GM15510 (cell line): ENCODE data around the gene RASL11B.
A peak's percentile ranks its signal among the peaks of the same experiment; 100 is the strongest.

Experiments used
- POLR2A ChIP-seq: IDR thresholded peaks from 3 replicates; pipeline ENCODE4 v1.6.1; 2011; ENCODE audit warnings: borderline replicate concordance; ENCODE audit not compliant: insufficient read length; ENCODE audit errors: extremely low read depth

RASL11B gene

GRCh38 chr4:52861879-52862616 lies at the start of gene RASL11B:
Gene RASL11B (plus strand): TSS chr4:52862317. CDS start chr4:52862508, 191 bp downstream.
- TF ChIP-seq POLR2A, result peak; percentile 34

- TF ChIP-seq POLR2A, result no peak
These were observed 48.6 kb upstream of the RASL11B start for GRCh38 chr4:52813546-52813945.

DNA sequence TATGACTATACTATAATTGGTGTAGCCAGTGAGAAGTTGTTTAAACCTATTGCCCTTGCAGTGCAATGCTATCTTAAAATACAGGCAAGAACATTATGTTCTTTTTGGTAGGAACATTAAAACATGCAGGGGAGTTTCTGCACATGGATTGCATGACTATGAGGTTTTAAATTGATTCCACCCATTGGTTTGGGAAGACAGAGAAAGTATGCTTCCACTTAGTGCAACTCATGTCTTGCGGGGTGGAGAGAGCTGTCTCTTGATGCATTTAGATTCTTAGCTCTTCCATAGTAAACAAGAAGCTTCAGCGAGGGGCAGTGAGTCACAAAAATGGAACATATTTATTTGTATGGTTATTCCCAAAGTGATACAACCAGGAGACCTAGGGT lies 39.5 kb upstream of the RASL11B start:
- TF ChIP-seq POLR2A, result no peak

DNA sequence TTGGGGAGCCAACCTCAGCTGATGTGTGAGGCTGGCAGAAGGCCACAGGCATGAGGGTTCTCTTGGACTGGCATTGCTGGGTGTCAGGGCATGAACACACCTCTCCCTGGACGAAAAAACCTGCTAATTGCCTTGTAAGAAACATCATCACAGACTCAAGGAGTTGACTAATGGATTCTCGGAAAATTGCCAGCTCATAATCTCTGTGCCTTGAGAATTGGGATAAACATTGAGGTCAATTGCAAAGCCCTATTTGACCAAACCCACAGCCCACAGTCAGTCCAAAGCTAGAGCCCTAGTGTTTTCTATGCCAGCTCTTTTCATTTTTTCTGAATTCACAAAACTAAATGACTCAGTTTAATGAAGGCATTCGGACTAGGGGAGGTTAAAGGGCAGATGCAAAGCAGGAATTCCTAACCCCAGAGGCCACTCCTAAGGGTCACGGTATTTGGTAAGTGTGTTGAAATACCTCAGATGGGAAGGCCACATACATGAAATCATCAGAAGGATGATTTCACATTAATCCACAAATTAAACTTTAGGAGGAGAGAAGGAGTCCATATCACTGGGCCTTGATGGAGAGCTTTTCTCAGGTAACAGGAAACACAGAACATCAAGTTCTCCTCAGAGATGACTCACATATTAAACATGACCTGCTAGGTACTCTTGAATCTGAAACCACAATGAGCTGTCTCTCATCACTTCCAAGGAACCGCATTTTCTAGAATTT lies 39.0 kb upstream of the RASL11B start:
- no peak for TF ChIP-seq POLR2A

- no peak for TF ChIP-seq POLR2A
These were observed 38.4 kb upstream of the RASL11B start for GRCh38 chr4:52823702-52824092.

DNA sequence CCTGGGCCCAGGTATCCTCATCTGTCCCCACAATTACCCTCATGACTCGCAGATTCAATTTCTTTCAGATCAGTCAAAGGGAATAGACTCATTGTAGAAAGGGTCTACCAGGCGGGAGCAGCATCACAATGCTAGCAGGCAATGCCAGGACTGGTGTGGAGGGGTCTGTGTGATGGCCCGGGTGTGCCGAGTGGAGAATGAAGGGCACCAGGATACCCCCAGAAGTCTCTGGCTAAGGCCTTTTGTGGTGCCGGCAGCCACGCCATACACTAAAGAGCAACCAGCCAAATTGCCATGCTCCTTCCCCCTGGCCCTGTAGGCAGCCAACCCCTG lies 37.9 kb upstream of the RASL11B start:
- TF ChIP-seq POLR2A, result no peak

DNA sequence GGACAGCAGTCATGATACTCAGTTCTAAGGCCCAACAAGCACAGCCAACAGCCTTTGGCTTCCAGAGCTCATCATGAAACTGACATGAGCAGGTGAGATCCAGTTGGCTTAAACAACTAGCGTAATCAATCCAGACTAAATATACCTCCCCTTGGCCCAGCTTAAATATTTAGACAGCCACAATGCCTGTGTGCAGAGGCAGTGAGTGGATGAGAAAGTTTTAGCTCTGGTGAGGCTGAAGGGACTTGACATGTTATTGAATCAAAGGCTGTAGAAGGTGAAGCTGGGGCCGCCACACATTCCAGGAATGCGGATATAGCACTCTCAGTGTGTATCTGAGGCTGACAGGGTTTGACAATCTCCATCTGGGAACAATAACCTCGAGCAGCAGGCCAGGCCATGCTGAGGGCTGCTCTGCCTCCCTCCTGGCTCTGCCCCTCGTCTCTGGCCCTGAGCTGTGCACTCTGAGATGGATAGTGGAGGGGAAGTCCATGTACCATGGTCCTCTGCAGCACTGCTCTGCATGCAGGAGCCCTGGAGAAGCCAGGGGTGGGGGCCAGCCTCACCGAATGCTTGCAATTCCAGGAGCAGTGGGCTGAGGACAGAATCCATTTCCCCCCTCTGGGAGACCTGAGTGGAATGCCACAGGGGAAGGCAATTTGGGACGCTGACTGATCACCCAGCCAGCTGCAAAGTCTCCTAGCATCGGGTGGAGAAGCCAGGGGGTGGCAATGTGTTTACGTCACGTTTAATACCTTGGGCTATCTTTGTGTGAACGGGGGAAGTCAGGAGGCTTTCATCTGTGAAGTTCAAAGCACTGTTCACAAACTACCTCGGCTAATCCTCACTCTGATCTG lies 37.3 kb upstream of the RASL11B start:
- no peak for TF ChIP-seq POLR2A

DNA sequence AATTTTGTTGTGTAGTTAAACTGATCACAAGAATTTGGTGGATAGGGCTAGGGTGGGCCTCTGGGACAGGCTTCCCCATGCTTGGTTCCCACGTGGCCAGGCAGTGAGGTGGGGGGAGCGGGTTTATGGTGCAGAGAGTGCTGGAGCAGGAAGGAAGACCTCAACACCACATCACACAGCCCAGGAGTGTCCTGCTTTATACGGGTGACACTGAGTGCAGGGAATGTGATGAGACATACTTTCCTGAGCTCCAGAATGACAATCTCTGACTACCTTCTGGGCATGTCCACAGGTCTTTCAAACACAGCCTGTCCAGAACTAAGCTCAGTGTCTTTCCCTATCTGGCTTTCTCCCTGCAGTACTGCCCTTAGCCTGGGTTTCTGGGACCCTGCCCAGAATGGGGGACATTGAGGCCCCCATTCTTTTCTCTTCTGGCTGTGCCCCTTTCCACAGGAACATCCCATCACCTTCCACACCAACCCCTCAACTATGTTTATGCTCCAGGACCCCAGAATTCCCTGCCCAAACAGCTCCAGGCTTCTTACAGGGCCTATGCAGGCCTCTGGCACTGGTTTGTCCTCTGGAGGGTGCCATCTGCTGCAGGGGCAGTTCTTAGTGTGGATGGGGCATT lies 36.5 kb upstream of the RASL11B start:
- TF ChIP-seq POLR2A, result no peak

- TF ChIP-seq POLR2A, result no peak
These were observed 28.1 kb upstream of the RASL11B start for GRCh38 chr4:52833941-52834525.

DNA sequence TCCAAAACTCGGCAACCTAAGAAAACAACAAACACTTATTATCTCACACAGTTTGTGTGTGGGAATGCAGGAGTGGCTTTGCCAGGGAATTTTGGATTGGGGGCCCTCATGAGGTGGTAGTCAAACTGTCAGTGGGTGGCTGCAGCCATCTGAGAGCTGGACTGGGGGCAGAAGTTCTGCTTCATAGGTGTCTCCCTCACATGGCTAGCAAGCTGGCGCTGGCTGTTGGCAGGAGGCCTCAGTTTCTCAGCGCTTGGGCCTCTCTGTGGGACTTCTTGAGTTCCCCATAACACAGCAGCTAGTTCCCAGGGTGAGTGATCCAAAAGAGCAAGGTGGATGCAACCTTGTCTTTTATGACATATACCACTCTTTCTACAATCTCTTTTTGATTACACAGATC lies 26.0 kb upstream of the RASL11B start:
- no peak for TF ChIP-seq POLR2A

- no peak for TF ChIP-seq POLR2A
These were observed 25.4 kb upstream of the RASL11B start for GRCh38 chr4:52836678-52837077.

GRCh38 chr4:52837716-52838558 lies 24.2 kb upstream of the RASL11B start:
- TF ChIP-seq POLR2A, result no peak

DNA sequence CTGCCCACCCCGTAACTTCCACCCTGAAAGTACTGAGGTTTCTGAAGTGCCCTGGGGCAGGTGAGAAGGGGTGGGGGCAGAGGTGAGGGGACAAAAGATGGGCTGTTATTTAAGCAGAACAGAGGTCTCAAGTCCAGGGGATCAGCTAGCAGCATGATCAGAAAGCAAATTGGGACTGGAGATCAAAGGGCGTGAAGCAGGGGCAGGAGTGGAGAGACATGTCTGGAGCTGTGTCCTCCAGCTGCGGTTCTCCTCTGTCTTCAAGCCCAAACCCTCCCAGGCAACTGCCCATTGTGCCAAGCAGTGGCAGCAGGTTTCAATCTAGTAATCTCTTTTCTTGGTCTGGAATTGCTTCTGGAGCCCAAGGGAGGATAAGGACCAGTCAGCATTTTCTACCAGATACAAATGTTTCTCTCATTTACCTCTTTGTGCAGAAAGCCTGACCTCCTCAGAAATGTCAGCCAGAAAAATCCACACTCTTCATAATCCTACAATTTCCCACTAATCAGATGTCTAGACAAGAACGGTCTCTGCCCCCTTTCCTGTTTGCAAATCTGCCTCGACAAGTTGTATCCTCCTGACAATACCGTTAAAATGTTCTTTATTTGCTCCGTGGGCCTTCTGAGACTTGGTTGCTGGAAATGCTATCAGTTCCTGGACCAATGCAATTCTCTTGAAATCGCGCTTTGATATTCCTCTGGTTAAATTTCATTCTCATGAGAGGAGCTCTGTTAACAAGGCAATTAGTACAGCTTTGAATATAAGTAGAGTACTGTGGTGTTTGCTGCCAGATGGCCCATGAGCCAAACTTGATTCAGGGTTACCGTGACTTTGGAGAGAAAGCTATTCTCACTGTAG lies 23.2 kb upstream of the RASL11B start:
- no peak for TF ChIP-seq POLR2A
